ENCODE results near the gene GDPGP1. TPM values are rescaled to one million over a fixed set of nuclear protein-coding genes. Genes with fewer than 3 reads are reported as not detected.

The GDPGP1 gene
- total RNA-seq, 1 donor from 2014 or later = 4.1 TPM

DNA sequence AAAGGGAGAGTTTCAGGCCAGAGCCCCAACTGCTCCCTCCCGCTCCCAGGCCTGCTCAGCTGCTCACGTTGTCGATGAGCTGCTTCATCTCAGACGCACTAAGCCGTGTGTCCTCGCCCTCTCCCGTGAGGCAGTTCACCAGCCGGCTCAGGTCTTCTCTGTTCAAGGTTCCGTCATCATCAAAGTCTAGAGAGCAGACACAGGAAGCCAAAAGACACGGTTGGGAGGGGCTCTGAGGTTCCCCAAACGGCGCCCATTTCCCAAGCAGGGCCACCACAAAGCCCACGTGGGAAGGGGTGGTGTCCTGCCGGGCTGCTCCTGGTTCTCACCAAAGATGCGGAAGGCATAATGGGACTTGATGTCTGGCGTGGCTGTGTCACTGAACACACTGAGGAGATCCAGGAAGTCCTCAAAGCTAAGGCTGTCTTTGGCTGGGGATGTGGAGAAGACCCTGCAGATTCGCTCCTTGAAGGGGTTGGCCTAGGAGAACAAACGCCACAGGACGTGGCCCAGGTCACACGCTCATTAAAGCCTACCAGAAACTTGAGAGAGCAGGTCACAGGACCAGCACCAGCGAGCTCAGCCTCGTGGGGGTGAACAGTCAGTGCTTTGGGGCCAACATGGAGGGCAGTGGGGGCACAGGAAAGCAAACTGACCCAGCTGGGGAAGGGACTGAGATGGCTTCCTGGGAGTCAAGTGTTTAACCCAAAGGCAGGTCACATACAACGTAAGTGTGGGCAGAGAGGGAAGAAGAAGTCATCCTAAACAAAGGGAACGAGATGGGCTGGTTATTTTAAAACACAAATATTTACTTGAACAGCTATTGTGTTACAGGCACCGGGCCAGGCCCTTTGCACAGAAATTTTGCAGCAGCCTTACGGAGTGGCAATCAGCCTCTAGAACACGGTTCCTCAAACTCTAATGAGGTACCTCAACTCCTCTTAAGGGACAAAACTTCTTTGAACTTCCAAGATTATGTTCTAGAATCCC lies 2.7 kb upstream of the GDPGP1 start:
- H3K4me3 Mint-ChIP-seq (ENCODE audit: unreplicated experiment) = peak overlapping the region; percentile 15
- no peaks in the 10 kb centered on the region for H3K9me3 Mint-ChIP-seq (ENCODE audit: unreplicated experiment)
- H3K36me3 Mint-ChIP-seq (ENCODE audit: low read depth, unreplicated experiment) = peaks cover 8% of the 10 kb centered on the region
- TF ChIP-seq EZH2 (IDR thresholded peaks at IDR 0.05; ENCODE audit: insufficient read depth, low read length) = no peak
- TF ChIP-seq, protein P1, sequence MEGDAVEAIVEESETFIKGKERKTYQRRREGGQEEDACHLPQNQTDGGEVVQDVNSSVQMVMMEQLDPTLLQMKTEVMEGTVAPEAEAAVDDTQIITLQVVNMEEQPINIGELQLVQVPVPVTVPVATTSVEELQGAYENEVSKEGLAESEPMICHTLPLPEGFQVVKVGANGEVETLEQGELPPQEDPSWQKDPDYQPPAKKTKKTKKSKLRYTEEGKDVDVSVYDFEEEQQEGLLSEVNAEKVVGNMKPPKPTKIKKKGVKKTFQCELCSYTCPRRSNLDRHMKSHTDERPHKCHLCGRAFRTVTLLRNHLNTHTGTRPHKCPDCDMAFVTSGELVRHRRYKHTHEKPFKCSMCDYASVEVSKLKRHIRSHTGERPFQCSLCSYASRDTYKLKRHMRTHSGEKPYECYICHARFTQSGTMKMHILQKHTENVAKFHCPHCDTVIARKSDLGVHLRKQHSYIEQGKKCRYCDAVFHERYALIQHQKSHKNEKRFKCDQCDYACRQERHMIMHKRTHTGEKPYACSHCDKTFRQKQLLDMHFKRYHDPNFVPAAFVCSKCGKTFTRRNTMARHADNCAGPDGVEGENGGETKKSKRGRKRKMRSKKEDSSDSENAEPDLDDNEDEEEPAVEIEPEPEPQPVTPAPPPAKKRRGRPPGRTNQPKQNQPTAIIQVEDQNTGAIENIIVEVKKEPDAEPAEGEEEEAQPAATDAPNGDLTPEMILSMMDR (IDR thresholded peaks at IDR 0.05; ENCODE audit: insufficient read depth, low read depth, low read length) = no peak
- peaks cover 21% of the 10 kb centered on the region for H4K20me1 ChIP-seq (ENCODE audit: insufficient read depth, low read length)
- FAIRE-seq (no peak), DNase-seq (ENCODE audit: low read depth) (no peak)
- no peak overlapping the region for H3K27ac Mint-ChIP-seq (ENCODE audit: unreplicated experiment)
- H3K27me3 ChIP-seq (ENCODE audit: insufficient read depth, low read length) = no peaks in the 10 kb centered on the region
- H3K9ac ChIP-seq (ENCODE audit: low read length) = no peak overlapping the region
- peaks cover 5% of the 10 kb centered on the region for H3K36me3 ChIP-seq (ENCODE audit: insufficient read depth, low read length)
- no peaks in the 10 kb centered on the region for H3K9me3 ChIP-seq (ENCODE audit: insufficient read depth, low read depth, low read length)
- no peak overlapping the region for H3K4me3 ChIP-seq (ENCODE audit: insufficient read depth, low read depth, low read length)
- peak overlapping the region; percentile 95 for H3K4me2 ChIP-seq (ENCODE audit: low read length)
- H3K4me1 Mint-ChIP-seq (ENCODE audit: low read depth, unreplicated experiment) = peaks cover 9% of the 10 kb centered on the region
- no peaks in the 10 kb centered on the region for H3K27me3 Mint-ChIP-seq (ENCODE audit: low read depth, unreplicated experiment)
- H3K4me1 ChIP-seq (ENCODE audit: insufficient read depth, low read length) = peaks cover 9% of the 10 kb centered on the region
- H3K79me2 ChIP-seq (ENCODE audit: insufficient read depth, low read length) = peaks cover 20% of the 10 kb centered on the region
- H2AFZ ChIP-seq (ENCODE audit: low read depth, low read length) = no peak overlapping the region
- no peak overlapping the region for H3K27ac ChIP-seq (ENCODE audit: low read depth, low read length)

DNA sequence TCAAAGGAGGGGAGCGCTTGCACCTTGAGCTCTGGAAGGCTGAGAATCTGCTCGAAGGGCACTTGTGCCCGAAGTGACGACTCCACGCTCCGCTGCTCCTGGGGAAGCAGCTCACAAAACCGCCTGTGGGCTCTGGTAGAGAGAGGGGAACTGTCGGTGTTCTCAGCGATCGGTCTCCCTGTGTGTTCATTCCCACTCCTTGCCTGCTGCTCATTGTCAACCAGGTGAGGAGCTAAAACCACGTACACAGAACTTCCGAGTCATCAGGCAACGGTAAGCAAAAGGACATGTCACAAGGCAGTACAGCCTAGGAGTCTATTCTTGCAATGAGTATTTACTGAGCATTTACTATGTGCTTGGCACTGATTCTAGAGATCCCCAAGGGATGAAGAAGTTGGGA lies 1.8 kb upstream of the GDPGP1 start:
- Mint-ChIP-seq H3K27ac (ENCODE audit: unreplicated experiment) (peak overlapping the region; percentile 75), H3K4me1 (ENCODE audit: low read depth, unreplicated experiment) (peaks cover 9% of the 10 kb centered on the region), H3K27me3 (ENCODE audit: low read depth, unreplicated experiment) (no peaks in the 10 kb centered on the region), H3K9me3 (ENCODE audit: unreplicated experiment) (no peaks in the 10 kb centered on the region), H3K36me3 (ENCODE audit: low read depth, unreplicated experiment) (peaks cover 8% of the 10 kb centered on the region), H3K4me3 (ENCODE audit: unreplicated experiment) (peak overlapping the region; percentile 89)
- H4K20me1 ChIP-seq (ENCODE audit: insufficient read depth, low read length) = peaks cover 21% of the 10 kb centered on the region
- H3K27ac ChIP-seq (ENCODE audit: low read depth, low read length) = no peak overlapping the region
- no peak for TF ChIP-seq EZH2 (IDR thresholded peaks at IDR 0.05; ENCODE audit: insufficient read depth, low read length)
- TF ChIP-seq, protein P1 (IDR thresholded peaks at IDR 0.05; ENCODE audit: insufficient read depth, low read depth, low read length) = no peak
- peaks cover 9% of the 10 kb centered on the region for H3K4me1 ChIP-seq (ENCODE audit: insufficient read depth, low read length)
- no peak overlapping the region for H2AFZ ChIP-seq (ENCODE audit: low read depth, low read length)
- H3K36me3 ChIP-seq (ENCODE audit: insufficient read depth, low read length) = peaks cover 2% of the 10 kb centered on the region
- DNase-seq (ENCODE audit: low read depth) (no peak), FAIRE-seq (no peak)
- H3K79me2 ChIP-seq (ENCODE audit: insufficient read depth, low read length) = peaks cover 20% of the 10 kb centered on the region
- H3K9me3 ChIP-seq (ENCODE audit: insufficient read depth, low read depth, low read length) = no peaks in the 10 kb centered on the region
- H3K9ac ChIP-seq (ENCODE audit: low read length) = no peak overlapping the region
- H3K4me2 ChIP-seq (ENCODE audit: low read length) = peak overlapping the region; percentile 95
- no peaks in the 10 kb centered on the region for H3K27me3 ChIP-seq (ENCODE audit: insufficient read depth, low read length)
- H3K4me3 ChIP-seq (ENCODE audit: insufficient read depth, low read depth, low read length) = no peak overlapping the region
